OCI-LY3 (cell line): ENCODE data around the gene CRIM1.

Source experiments
- CTCF ChIP-seq: fragments of 200-600, 300-600 bp; sonication (generic); IDR thresholded peaks from 2 replicates; pipeline ENCODE4 v1.5.1; 2014; ENCODE audit warnings: antibody characterized with exemption, low read length, low read depth
- EZH2phosphoT487 ChIP-seq: fragments of 200-600 bp; shearing (Covaris generic); IDR thresholded peaks from 2 replicates; pipeline ENCODE4 v1.6.1; 2018; ENCODE audit warnings: antibody characterized with exemption, mixed run types, low read depth

- TF ChIP-seq CTCF = no peak
- no peak for TF ChIP-seq EZH2phosphoT487
Observed at GRCh38 chr2:36511858-36512603, 156.5 kb downstream of the CRIM1 start.
